GM18498 (cell line): ENCODE results near the gene PNP.

Experiments
- ATAC-seq: cut with Tn5 transposase; IDR thresholded peaks from one replicate; pipeline ENCODE4 v1.9.1; 2021; ENCODE audit warnings: mild to moderate bottlenecking, moderate library complexity; ENCODE audit not compliant: unreplicated experiment

The PNP gene

DNA sequence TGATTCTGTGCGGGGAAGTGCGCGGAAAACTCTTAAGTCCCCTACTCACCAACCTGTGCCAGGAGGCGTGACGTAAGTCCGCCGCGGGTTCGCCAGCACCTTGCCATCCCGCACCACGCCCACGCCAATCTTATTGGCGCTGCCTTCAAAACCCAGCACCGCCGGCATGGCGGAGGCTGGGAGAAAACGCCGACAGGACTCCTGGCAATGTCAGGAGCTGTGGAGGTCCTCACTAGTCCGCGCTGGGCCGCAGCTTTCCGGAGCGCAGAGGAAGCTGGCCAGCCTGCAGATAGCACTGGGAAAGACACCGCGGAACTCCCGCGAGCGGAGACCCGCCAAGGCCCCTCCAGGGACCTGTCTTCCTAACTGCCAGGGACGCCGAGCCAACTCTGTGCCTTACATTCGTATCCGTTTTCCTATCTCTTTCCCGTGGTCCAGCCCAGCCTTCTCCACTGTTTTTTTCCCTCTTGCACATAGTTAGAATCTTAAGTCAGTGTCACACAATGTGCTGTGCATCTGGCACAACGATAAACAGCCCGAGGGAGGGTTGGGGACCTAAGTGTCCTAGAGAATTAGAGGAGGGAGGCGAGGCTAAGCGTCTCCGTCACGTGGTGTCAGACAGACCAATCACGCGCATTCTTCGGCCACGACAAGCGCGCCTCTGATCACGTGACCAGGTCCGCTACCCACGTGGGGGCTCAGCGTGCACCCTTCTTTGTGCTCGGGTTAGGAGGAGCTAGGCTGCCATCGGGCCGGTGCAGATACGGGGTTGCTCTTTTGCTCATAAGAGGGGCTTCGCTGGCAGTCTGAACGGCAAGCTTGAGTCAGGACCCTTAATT lies 14.5 kb upstream of the PNP start, which contains the start of the genes APEX1 and OSGEP:
APEX1 (plus strand) TSS at position 711 of the 839 bp plus-strand sequence. CDS start 420 bp downstream, outside the sequence.
OSGEP (minus strand) TSS at position 297 of the 839 bp plus-strand sequence; CDS start at position 168, 129 bp downstream.
- ATAC-seq = peak; percentile 87

DNA sequence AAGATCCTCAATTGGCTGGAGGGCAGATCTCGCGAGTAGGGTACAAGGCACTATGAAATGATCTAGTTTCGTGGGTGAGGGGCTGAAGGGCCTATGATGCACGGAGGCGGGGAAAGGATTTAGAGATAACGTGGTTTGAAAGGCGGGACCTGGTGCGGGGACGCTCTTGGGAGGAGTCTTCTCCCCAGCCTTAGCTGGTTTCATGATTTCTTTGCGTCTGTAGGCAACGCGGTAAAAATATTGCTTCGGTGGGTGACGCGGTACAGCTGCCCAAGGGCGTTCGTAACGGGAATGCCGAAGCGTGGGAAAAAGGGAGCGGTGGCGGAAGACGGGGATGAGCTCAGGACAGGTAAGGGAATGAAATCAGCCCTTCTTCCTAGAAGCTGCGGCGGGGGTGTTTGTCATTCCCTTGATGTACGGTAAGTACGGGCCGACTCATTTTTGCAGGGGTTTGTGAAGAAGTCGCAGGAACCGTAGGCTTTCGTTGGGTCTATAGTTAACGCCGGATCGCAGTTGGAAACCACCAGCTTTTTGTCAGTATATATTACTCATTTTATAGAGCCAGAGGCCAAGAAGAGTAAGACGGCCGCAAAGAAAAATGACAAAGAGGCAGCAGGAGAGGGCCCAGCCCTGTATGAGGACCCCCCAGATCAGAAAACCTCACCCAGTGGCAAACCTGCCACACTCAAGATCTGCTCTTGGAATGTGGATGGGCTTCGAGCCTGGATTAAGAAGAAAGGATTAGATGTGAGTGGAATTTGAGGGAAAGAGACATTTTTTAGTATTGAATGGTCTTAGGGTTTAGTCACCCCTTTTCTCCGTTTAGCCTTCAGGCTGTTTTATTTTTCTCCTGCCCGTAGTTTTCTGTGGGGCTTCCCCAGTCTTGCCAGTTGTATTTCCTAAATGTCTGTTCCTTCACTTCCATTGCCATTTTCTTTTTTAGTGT lies 13.6 kb upstream of the PNP start:
- ATAC-seq = peak; percentile 59

DNA sequence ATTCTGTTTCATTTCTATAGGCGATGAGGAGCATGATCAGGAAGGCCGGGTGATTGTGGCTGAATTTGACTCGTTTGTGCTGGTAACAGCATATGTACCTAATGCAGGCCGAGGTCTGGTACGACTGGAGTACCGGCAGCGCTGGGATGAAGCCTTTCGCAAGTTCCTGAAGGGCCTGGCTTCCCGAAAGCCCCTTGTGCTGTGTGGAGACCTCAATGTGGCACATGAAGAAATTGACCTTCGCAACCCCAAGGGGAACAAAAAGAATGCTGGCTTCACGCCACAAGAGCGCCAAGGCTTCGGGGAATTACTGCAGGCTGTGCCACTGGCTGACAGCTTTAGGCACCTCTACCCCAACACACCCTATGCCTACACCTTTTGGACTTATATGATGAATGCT lies 12.2 kb upstream of the PNP start:
- ATAC-seq = no peak

DNA sequence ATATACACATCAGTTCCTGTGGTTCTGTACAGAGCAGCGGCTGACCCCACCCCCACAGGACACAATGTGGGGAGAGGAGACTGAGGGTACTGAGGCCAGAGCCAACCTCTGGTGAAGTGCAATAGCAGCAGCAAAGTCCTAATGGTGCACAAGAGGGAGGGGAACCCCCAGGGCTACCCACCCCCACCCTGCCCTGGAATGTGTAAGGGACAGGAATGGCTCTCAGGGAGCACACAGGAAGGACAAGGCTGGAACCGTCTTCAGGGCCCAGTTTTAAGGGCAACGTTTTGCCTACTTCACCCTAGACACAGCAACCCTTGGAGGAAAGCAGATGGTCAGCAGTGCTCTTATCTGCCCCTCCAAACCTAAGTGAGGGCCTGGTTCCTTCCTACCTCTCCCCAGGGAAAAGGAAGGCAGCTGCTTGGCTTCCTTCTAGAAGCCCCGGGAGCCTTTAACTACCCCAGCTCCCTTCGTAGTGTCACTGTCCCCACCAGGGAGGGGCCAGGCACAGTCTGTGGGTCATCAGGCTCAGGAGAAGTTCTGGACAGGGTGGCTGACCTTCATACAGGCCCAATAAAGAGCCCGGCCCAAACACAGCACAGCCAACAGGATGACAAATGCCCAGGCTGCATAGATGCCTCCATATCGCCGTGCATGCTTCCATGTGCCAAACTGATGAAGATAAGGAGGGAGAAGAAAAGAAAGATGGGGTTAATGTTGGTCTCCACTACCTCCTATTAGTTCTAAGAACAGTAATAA lies 11.0 kb upstream of the PNP start:
- no peak for ATAC-seq

DNA sequence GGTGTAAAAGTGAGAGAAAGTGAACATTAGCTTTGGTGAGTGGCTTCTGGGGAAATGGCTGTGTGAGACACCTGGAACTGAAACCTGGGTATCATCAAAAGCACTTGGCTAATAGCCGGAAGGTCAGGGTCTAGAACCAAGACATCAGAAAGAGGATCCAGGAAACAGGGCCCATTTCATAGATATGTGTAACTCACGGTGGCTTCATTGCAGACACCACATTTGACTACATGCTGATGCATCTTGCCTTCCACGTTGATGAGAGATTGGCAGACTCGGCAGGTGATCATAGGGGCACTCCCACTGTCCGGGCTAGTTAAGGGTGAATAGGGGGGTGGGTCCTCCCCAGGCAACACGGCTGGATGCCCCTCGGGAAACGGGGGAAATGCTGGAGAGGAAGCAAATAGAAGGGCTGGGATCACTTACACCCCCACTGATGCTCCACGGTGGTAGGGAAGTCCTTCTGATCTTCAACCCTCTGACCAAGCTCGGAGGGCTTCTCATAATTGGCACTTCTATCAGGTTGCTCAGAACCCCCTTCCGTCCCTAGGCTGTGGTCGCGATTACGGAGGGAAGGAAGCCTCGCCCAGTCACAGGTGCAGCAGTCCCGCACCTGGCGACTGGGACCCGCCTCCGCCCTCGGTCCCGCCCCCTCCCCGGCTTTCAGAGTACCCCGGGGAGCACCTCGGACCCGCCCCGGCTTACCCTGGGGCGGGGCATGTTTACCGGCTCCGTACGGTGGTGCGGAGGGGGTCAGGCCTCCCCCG lies 8.6 kb upstream of the PNP start:
- ATAC-seq = peak; percentile 8

DNA sequence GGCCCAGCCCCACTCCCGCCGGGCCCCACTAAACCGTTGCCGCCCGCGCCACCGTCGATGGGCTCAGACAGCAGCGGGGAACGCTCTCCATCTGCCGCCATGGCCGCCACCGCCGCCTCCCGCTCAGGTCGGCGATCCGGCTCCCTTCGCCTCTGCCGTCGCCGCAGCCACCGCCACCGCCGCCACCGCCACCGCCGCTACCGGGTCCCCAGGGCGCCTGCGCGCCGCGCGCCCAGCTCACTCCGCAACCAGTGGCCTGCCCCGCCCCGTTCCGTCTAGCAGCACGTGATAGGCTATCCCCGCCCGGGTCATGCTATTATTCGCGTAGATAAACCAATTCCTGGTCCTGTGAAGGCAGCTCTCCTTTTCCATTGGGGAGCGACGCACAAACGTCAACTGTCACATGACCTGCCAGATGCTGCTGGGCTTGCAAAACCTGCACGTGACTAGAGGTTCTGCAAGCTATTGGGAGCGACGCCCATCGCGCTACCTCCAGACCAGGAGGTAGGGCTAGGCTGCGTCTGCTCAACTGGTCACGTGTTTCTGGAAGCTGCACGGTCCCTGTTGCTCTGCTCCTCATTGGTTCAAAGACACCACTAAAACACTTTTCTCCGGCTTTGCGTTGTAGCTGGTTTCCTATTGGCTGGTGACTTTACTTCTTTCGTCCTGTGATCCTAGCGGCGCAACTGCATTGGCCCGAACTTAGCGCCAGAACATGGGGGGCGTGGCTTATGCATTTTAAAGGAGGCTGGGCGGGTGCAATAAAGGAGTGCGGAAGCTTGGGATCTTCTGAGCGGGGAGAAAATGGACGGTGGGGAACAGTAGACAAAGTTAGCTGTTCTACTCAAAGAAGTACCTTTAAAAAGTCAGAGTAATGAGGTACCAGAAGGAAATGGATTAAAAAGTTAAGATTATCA lies 7.7 kb upstream of the PNP start, which contains the start of gene PIP4P1:
PIP4P1 (minus strand) TSS at position 210 of the 917 bp plus-strand sequence; CDS start at position 101, 109 bp downstream.
- peak; percentile 94 for ATAC-seq

DNA sequence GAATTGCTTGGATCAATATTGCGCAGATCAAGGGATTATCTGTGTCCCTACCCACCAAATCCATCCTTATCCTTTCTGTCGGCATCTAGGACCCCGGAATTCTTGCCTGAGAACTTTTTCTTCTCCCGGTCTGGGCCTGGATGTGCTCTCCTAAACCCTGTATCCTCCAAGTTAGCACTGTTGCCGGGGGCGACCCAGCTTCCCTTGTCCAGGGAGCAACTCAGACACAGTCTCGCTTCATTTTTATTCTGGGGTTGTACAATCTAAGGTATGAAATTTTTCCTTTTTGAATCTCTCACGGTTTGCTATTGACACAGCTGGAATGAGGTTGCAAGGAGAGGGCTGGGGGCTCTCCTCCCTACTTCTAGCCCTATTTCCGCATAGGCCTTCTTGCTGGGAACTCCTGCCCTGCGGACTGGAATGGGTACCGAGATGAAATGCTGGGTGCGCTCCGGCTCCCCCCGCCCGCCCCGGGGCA lies 403 bp upstream of the PNP start:
- no peak for ATAC-seq

DNA sequence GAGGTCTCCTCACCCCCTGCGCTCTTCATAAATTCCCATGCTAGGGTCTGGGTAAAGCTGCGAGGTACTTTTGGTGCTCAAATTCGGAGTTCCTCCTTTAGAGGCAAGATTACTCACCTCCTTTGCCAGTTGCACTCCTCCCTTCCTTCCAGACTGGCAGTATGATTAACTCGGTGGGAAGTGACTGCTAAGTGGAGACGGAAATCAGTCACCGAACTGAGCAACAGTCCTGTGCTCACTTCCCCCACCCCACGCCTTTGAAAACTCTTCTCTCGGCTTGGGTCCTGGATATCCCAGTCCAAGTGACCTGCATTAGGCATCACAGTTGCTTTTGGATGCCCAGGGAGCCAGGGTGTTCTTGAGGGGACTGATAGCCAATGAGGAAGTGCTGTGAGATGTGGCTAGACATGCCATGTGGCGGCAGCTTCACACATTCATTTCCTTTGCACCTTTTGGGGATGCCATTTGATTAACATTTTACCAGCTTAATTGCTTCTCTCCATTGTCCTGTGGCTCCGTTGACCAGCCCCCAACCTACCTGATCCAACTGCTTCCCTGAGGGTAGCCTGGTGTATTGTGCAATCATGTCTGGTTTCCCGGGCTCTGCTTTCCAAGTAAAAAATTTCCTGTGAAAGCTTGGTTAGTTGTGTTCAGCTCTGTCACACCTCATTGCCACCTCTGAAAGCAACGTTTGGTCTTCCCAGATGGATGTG lies 840 bp downstream of the PNP start:
- ATAC-seq = peak; percentile 34

DNA sequence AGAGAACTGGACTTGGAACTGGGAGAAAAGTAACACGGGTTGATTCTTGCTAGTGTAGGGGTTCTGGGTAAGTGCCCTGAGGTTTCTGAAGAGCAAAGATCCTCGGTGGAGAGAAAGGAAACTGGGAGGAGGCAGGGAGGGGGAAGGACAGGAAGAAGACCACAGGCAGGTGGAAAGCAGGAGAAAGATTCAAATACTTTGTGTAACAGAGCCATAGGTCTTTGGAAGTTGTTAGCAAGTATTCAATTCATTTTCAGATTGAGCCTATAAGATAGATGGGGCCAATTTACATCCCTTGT lies 1.3 kb downstream of the PNP start:
- no peak for ATAC-seq

DNA sequence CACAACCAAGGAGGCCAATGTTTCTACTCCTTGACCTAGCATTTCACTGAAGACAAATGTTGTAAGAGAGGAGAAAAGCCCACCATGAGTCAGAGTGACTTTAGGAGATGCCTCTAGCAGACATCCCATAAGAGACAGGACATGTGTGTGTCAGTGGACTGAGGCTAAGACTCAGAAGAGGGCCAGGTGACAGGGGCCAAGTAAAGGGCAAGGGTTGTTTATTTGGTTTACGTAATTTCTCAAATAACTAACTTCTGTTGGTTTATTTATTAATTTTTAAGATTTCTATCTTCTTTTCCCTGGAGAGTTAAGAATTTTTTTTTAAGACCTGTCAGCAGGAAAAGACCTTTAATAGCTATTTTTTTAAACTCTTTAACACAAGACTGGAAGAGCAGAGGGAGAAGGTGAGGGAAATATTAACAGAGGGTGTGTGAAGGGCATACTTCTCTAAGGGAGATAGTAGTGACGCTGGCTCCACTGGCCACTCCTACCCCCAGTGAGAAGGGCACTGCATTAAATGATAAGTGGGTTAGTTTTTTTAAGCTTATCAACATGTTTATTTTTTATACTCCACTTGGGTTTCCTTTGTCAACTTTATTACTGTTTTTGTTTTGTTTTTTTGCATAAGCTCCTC lies 3.4 kb downstream of the PNP start:
- no peak for ATAC-seq

DNA sequence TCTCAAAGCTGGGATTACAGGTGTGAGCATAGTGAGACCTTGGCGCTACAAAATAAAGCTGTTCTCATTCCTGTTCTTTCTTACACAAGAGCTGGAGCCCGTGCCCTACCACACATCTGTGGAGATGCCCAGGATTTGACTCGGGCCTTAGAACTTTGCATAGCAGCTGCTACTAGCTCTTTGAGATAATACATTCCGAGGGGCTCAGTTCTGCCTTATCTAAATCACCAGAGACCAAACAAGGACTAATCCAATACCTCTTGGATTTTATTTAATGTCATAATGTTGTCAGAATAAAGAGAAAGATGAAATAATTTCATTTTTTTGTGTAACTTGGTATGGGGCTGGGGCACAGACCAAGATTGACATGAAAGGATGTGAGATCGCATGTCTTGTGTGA lies 7.6 kb downstream of the PNP start:
- no peak for ATAC-seq

DNA sequence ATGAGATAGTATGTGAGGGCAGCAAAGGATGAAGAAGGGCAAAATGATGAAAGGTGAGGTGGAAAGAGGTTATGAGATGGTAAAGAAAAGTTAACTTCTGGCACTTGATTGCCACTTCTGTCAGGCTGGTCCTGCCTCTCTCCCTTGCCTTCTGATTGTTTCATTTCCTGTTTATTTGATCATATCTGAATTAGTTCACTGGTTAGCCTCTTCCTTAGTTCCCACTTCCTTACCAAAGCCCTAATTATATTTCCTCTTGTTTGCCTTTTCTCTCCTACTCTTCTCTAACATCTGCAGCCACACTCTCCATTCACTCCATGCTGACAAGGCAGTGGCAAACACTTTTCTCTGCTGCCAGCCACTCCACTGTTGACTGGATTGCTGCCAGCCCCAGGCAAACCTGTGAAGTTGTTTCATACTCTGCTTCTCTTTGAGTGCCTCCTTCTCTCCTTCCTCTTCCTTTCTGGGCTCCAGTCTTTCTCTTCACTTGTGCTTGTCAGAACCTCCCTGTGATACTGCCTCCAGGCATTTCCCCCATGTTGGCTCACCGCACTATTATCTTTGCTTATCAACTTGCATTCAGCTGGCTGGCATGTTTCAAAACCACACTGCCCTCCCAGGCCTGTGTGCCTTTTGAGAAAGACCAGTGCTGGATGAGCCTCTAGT lies 8.1 kb downstream of the PNP start:
- no peak for ATAC-seq

DNA sequence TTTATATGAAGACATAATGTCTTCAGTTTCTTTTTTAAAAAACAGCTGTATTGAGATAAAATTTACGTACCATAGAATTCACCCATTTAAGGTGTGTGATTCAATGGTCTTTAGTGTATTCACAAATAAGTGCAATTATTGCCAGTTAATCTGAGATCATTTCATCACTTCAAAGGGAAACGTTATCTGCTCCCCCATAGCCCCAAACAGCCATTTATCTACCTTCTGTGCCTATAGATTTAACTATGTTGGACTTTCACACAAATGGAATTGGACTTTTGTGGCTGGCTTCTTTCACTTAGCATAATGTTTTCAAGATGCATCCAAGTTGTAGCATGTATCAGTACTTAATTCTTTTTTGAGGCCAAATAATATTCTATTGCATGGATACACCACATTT lies 9.7 kb downstream of the PNP start:
- no peak for ATAC-seq

DNA sequence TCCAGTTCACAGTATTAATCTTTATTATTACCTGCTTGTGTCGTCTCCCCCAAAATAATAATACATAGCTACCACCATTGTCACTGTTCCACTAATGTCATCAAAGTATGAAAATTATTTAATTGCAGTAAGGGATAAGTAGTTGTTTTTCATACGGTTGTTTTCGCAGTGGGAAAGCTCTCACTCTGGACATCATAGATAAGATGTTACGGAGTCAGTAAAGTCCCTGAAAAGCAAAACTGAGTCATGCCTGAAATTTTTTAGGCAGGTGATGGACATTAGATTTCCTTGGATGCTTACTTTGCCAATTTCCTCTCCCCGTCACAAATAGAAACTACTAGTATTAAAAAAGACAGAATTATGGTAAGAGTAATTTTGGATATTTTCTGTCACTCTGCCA lies 13.2 kb downstream of the PNP start:
- ATAC-seq = no peak

DNA sequence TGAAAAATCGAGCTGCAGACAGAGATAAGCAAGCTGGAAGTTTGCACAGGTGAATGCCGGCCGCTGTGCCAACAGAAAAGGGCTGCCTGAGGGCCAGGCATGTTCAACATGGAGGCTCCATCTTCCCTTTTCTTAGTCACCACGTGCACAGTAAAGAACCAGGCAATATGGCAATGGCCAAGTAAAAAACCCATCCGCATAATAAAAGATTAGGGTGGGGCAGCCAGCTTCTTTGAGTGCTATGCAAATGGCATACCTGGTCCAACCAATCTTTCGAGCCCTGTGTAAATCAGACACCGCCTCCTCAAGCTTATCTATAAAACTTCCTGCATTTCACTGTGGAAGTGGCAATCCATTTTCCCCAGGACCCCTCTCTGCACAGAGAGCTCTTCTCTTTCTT lies 16.7 kb downstream of the PNP start:
- ATAC-seq = no peak

DNA sequence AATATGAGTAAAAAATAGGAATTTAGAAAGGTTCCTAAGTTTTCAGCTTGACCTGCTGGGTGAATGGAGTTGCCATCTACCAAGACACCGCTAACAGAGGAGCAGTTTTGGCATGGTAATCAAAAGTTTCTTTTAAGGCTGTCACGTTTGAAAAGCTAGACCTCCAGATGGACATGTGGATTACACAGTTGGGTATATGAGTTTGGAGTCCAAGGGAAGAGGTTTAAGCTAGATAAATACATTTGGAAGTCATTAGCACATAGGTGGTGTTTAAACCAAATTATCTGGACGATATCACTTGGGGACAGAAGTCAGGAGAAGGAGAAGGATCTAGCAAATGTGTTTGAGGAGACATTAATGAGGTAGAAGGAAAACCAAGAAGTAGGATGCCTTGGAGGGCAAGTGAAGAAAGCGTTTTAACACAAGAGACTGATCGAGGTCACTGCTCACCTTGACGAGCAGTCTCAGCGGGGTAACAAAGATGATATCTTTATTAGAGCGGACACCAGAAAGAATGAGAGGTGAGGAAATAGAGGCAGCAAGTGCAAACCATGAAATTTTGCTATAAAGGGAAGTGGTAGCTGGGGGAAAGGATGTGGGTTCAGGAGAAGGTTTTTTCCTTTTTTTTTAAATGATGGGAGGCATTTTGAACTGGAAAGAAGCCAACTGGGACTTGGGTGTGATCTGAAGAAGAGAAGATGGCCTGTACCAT lies 17.6 kb downstream of the PNP start:
- no peak for ATAC-seq

DNA sequence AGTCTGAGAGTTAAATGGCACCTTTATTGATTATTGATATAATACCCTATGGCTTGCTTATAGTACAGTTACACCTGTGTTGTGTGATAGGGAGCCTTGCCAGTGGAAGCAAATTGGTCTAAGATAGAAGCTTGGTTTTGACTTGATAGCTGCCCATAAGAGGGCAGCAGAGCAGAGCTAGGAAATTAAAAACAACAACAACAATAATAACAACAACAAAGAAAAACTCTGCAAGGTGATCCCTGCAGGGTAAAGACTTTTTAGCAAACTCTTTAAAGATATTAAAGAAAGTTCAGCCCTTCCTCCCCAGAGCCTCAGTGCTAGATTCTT lies 18.2 kb downstream of the PNP start:
- no peak for ATAC-seq
